Smooth muscle cell (in vitro differentiated cells): ENCODE measurements around the gene PTGDR. TPM values are rescaled to one million over a fixed set of nuclear protein-coding genes. Genes with fewer than 3 reads are reported as not detected.

ENCODE experiments used
- DNase-seq: peaks from one replicate; lab custom pipeline; 2025; ENCODE audit not compliant: unreplicated experiment; lab: John Stamatoyannopoulos, UW
- H2AFZ ChIP-seq: fragments of 200-600 bp; sonication (generic); 2 replicates; pipeline ENCODE4 v1.6.0; 2016; ENCODE audit warnings: antibody characterized with exemption, low read depth, mild to moderate bottlenecking
- H3F3A ChIP-seq: fragments of 200-600 bp; sonication (generic); 2 replicates; pipeline ENCODE4 v1.6.0; 2017; ENCODE audit warnings: antibody characterized with exemption, low read depth
- H3K27ac ChIP-seq: fragments of 200-600 bp; sonication (generic); 2 replicates; pipeline ENCODE4 v1.5.1; 2016; ENCODE audit warnings: low read depth, mild to moderate bottlenecking
- H3K27me3 ChIP-seq: fragments of 200-600 bp; sonication (generic); 2 replicates; pipeline ENCODE4 v1.6.1; 2016; ENCODE audit warnings: low read depth, mild to moderate bottlenecking
- H3K36me3 ChIP-seq: fragments of 200-600 bp; sonication (generic); 2 replicates; pipeline ENCODE4 v1.5.1; 2016; ENCODE audit warnings: low read depth
- H3K4me1 ChIP-seq: fragments of 200-600 bp; sonication (generic); 2 replicates; pipeline ENCODE4 v1.5.1; 2016; ENCODE audit warnings: low read depth
- H3K4me2 ChIP-seq: fragments of 200-600 bp; sonication (generic); 2 replicates; pipeline ENCODE4 v1.6.0; 2016; ENCODE audit warnings: mild to moderate bottlenecking
- H3K4me3 ChIP-seq: fragments of 200-600 bp; sonication (generic); 2 replicates; pipeline ENCODE4 v1.5.1; 2016; ENCODE audit warnings: mild to moderate bottlenecking
- H3K79me2 ChIP-seq: fragments of 200-600 bp; sonication (generic); 2 replicates; pipeline ENCODE4 v1.6.0; 2016; ENCODE audit warnings: low read depth, mild to moderate bottlenecking
- H3K9ac ChIP-seq: fragments of 200-600 bp; sonication (generic); 2 replicates; pipeline ENCODE4 v1.6.0; 2016; ENCODE audit warnings: low read depth
- H3K9me3 ChIP-seq: fragments of 200-600 bp; sonication (generic); replicated peaks from 2 replicates; pipeline ENCODE4 v1.5.1; 2016; ENCODE audit warnings: low read depth
- H4K20me1 ChIP-seq: fragments of 200-600 bp; sonication (generic); 2 replicates; pipeline ENCODE4 v1.6.0; 2016; ENCODE audit warnings: low read depth
- WGBS: methylation state at CpG from one replicate; pipeline ENCODE4 v1.1.7; 2016; ENCODE audit warnings: low lambda C conversion rate; 5-methylcytosine and 5-hydroxymethylcytosine counted together
- polyA plus RNA-seq: library from polyadenylated mRNA; unstranded; fragments of >200 nt; fragmentation: Nextera tagmentation; extraction: Ambion mirVana; gene quantifications from 2 replicates; pipeline ENCODE4 v1.2.1, GENCODE V29; 2016
- total RNA-seq: library from RNA; depleted of rRNA; stranded (reverse); fragments of >200 nt; gene quantifications from 2 replicates; pipeline ENCODE4 v1.2.3, GENCODE V29; 2014
- TF ChIP-seq, protein P1 (sequence below): fragments of 200-600 bp; sonication (generic); IDR thresholded peaks from 2 replicates; pipeline ENCODE4 v1.5.1; 2017; ENCODE audit warnings: borderline replicate concordance, mild to moderate bottlenecking, antibody characterized with exemption; ENCODE audit not compliant: insufficient read depth, poor library complexity, severe bottlenecking

The PTGDR gene
- total and polyA plus RNA-seq, 2 experiments from 2014 or later: not detected

DNA sequence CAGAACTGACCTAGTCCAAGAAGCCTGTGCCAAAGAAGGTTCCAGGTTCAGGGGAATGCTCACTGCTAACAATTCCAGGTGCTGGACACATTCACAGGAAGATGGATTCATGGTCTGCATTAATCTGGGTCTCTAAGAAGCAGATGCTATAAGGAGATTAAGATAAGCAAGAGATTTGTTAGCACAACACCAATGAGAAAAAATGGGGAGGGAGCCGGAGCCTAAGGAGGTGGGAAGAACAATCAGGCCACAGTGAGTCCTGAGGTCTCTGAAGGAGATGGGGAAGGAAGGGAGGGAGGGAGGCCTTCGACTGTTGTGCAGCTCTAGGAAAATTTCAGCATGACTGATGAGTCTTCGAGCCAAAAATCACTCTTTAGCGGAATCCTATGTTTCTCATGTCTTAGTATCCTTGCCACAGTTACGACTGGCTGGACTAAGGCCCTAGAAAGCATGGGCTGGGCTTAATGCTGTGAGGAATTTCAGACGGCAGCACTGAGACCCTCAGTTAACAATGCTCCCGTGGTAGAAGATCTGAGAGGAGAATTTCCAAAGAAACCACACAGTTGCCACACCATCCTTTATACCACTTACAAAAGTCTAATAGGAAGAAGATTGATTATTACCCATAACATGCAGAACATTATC is 31.5 kb upstream of the PTGDR start:
- no peak overlapping the region for H3K9ac ChIP-seq
- no peak overlapping the region for H3K4me3 ChIP-seq
- 72% methylated on average over 7 of the region's 7 CpGs for WGBS
- H2AFZ ChIP-seq: no peak overlapping the region
- H4K20me1 ChIP-seq: no peaks in the 10 kb centered on the region
- DNase-seq: no peak
- peaks cover 5% of the 10 kb centered on the region for H3K4me1 ChIP-seq
- no peaks in the 10 kb centered on the region for H3F3A ChIP-seq
- H3K9me3 ChIP-seq: no peaks in the 10 kb centered on the region
- H3K4me2 ChIP-seq: no peak overlapping the region
- H3K27ac ChIP-seq: no peak overlapping the region
- H3K27me3 ChIP-seq: no peaks in the 10 kb centered on the region
- TF ChIP-seq, protein P1, sequence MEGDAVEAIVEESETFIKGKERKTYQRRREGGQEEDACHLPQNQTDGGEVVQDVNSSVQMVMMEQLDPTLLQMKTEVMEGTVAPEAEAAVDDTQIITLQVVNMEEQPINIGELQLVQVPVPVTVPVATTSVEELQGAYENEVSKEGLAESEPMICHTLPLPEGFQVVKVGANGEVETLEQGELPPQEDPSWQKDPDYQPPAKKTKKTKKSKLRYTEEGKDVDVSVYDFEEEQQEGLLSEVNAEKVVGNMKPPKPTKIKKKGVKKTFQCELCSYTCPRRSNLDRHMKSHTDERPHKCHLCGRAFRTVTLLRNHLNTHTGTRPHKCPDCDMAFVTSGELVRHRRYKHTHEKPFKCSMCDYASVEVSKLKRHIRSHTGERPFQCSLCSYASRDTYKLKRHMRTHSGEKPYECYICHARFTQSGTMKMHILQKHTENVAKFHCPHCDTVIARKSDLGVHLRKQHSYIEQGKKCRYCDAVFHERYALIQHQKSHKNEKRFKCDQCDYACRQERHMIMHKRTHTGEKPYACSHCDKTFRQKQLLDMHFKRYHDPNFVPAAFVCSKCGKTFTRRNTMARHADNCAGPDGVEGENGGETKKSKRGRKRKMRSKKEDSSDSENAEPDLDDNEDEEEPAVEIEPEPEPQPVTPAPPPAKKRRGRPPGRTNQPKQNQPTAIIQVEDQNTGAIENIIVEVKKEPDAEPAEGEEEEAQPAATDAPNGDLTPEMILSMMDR: no peak
- H3K79me2 ChIP-seq: no peaks in the 10 kb centered on the region
- no peaks in the 10 kb centered on the region for H3K36me3 ChIP-seq

DNA sequence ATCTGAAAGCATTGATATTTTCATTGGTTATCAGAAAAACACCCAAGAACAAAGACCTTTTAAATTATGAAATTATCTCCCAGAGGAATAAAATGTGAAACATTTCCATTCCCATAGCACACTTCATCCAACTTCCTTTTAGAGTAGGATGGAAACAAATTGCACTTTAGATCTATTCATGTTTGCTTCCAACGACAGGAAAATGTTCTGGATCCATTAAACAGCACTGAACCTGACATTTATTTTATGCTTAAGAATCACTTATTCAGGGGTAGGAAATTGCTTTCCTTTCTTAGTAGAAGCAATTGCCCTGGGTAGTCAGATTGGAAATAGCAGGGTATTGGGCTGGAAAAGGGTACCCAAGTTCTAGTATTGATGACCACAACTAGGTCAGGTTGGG is 28.8 kb upstream of the PTGDR start:
- Histone ChIP-seq H3K27me3 (no peaks in the 10 kb centered on the region), H3K79me2 (no peaks in the 10 kb centered on the region), H3K9me3 (no peaks in the 10 kb centered on the region), H3K4me1 (peaks cover 5% of the 10 kb centered on the region), H3F3A (no peaks in the 10 kb centered on the region), H3K27ac (no peak overlapping the region), H4K20me1 (no peaks in the 10 kb centered on the region), H3K36me3 (no peaks in the 10 kb centered on the region), H3K4me2 (no peak overlapping the region), H3K4me3 (no peak overlapping the region), H3K9ac (no peak overlapping the region), H2AFZ (no peak overlapping the region)
- TF ChIP-seq, protein P1: no peak
- no peak for DNase-seq
- 88% methylated on average over 1 of the region's 1 CpG for WGBS

DNA sequence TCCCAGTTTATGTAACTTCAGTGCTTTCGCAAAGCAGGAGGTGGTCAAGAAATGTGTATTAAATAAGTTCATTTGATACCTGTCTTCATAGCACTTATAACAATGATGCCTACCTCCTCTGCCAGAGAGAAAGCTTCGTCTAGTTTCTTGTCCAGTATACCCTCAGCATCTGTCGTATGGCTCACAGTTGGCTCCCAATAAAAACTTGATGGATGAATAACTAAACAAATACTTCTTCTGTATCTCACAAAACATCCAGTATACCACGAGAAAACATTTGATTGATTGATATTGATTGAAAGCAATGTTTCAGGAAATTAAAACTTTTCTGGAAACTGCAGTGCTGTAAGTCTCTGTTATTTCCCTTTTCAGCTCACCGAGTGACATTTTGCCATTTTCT is 26.9 kb upstream of the PTGDR start:
- 75% methylated on average over 5 of the region's 5 CpGs for WGBS
- no peaks in the 10 kb centered on the region for H3K79me2 ChIP-seq
- no peak overlapping the region for H3K9ac ChIP-seq
- no peaks in the 10 kb centered on the region for H3K36me3 ChIP-seq
- DNase-seq: no peak
- no peaks in the 10 kb centered on the region for H4K20me1 ChIP-seq
- no peaks in the 10 kb centered on the region for H3K27me3 ChIP-seq
- H3K9me3 ChIP-seq: no peaks in the 10 kb centered on the region
- peak overlapping the region; percentile 50 for H2AFZ ChIP-seq
- no peak overlapping the region for H3K4me3 ChIP-seq
- TF ChIP-seq, protein P1: no peak
- peak overlapping the region; percentile 5 for H3K4me2 ChIP-seq
- no peaks in the 10 kb centered on the region for H3F3A ChIP-seq
- H3K27ac ChIP-seq: no peak overlapping the region
- H3K4me1 ChIP-seq: peaks cover 5% of the 10 kb centered on the region
